Posterior vena cava (tissue), 2 donors: ENCODE results near the gene LSAMP. TPM values are rescaled to one million over a fixed set of nuclear protein-coding genes. Genes with fewer than 3 reads are reported as not detected.

Experiments
- DNase-seq: peaks from one replicate; pipeline ENCODE4 v3.0.0-alpha.2; 2020; ENCODE audit warnings: low spot score
- intact Hi-C, 2 donors: fragments of 100-400 bp; cut with DNase I; formaldehyde crosslinking; loops; one replicate each; pipeline versions ENCODE4 v1.14.1 to v1.14.2; 2022 to 2023
- total RNA-seq, 2 donors: library from RNA; stranded (reverse); fragmentation: NEBNext Ultra II Directional; extraction: Animal tissue kit (Norgen Biotek cat#: 25700); gene quantifications; one replicate each; pipeline ENCODE4 v1.2.1, GENCODE V29; 2021
- donor health status: DM: yes; HTN: yes; CAD: no.
- donor health status: DM: yes; HTN: yes; CAD: no.

Gene LSAMP
- total RNA-seq, 2 donors from 2014 or later, result 3.7 to 11.9 TPM

- intact Hi-C loops, result no loop called here
Observed at GRCh38 chr3:116199063-116199462, 246.2 kb downstream of the LSAMP start.

GRCh38 chr3:116198087-116198486 is 247.2 kb downstream of the LSAMP start:
- DNase-seq, result no peak
- intact Hi-C loops, result no loop called here

More at GRCh38 chr3:116199063-116199462, 246.2 kb downstream of the LSAMP start:
- DNase-seq, result no peak

DNA sequence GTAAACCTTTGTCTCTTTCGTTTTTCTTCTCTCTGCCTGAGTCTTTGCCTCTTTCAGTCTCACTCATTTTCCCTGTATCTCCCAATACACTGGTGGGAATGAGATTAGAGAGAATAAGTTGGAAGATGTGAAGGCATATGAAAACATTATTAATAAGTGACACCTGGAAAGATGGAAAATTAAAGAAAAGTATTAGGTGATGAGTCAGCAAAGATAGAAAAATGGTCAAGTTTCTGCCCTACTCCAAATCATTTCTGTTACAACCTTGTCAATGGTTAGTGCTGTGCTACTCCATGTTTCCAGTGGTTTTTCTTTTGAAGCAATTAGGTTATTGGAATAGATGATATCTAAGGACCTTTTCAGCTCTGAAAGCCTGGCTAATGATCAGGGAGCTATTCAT is 252.8 kb downstream of the LSAMP start:
- no peak for DNase-seq
- intact Hi-C loops, result no loop called here

DNA sequence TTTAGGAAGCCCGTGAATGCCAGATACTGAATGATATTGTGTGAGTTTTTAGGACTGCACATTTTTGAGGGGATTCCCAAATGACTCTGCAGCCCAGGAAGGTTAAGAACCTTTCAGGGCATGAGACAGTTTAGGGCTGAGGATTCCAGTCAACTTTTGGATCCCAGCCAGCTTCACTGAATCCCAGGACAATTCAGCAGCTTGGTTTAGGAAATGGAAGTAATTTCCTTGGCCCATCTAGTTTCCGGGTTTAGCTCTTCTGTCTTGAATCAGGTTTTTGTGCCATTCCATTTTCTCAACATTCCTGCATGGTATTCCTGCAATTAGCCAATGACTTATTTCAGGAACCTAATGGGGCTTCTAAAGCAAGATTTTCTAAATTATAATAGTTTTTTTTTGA is 253.9 kb downstream of the LSAMP start:
- no peak for DNase-seq
- intact Hi-C loops, result no loop called here

GRCh38 chr3:116190095-116190494 is 255.2 kb downstream of the LSAMP start:
- intact Hi-C loops, result no loop called here
- DNase-seq, result no peak

- intact Hi-C loops, result no loop called here
- DNase-seq, result no peak
Observed at GRCh38 chr3:116188231-116188785, 257.0 kb downstream of the LSAMP start.

DNA sequence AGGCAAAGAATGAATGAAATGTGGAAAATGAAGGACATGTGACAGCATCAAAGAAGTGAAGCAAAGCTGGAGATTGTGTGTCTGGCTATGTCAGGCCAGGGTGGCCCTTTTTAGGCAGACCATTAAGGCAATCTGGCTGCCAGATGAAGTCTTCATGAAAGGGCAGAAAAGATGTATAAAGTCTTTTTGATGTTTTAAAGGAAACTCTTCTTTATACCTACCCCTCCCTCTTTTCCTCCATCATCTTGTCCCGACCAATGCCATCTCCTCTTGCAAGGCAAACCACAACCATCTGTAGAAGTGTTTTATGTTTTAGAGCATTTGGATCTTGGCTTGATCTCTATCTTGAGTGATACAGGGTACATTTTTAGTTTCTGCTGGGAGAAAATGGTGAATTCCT is 259.2 kb downstream of the LSAMP start:
- no peak for DNase-seq
- intact Hi-C loops, result no loop called here

GRCh38 chr3:116181159-116181558 is 264.1 kb downstream of the LSAMP start:
- no peak for DNase-seq
- intact Hi-C loops, result no loop called here

DNA sequence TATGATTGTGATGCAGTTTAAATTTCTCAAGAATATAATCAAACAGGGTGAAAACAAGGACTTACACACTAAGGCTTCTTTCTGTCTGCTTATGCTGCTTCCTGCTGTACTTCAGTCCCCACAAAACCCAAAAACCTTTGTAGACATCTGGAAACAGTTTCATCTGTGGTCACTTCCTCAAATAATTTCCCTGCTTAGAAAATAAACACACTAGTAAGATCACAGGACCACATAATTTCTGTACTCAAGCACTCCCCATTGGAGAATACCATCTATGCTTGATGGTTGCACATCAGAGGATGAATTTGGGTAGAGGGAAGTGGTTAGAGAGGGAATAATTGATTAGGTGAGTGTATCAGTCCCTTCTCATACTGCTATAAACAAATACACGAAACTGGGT is 266.2 kb downstream of the LSAMP start:
- intact Hi-C loops, result no loop called here
- no peak for DNase-seq

- no peak for DNase-seq
- intact Hi-C loops, result no loop called here
Observed at GRCh38 chr3:116176974-116177555, 268.2 kb downstream of the LSAMP start.

- no peak for DNase-seq
- intact Hi-C loops, result no loop called here
Observed at GRCh38 chr3:116166121-116166520, 279.2 kb downstream of the LSAMP start.

DNA sequence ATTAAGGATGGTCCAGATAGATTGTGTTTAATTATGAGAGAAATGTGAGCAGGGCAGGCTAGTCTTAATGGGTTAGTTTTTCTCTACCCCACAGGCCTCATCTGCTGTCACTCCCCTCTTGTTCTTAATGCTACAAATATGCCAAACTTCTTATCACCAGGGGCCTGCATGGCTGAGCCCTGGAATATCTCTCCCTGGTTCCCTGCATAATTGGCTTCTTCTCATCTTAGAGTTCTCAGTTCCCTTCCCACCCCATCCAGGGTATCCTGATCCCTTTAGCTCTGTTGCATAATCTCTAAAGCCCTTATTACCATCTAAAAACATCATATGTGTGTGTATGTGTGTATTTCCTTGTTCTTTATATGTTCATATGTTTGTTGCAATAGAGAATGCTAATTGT is 279.6 kb downstream of the LSAMP start:
- DNase-seq, result no peak
- intact Hi-C loops, result no loop called here

- DNase-seq, result no peak
- intact Hi-C loops, result no loop called here
Observed at GRCh38 chr3:116165135-116165534, 280.2 kb downstream of the LSAMP start.

GRCh38 chr3:116164039-116164438 is 281.2 kb downstream of the LSAMP start:
- intact Hi-C loops, result no loop called here
- DNase-seq, result no peak

DNA sequence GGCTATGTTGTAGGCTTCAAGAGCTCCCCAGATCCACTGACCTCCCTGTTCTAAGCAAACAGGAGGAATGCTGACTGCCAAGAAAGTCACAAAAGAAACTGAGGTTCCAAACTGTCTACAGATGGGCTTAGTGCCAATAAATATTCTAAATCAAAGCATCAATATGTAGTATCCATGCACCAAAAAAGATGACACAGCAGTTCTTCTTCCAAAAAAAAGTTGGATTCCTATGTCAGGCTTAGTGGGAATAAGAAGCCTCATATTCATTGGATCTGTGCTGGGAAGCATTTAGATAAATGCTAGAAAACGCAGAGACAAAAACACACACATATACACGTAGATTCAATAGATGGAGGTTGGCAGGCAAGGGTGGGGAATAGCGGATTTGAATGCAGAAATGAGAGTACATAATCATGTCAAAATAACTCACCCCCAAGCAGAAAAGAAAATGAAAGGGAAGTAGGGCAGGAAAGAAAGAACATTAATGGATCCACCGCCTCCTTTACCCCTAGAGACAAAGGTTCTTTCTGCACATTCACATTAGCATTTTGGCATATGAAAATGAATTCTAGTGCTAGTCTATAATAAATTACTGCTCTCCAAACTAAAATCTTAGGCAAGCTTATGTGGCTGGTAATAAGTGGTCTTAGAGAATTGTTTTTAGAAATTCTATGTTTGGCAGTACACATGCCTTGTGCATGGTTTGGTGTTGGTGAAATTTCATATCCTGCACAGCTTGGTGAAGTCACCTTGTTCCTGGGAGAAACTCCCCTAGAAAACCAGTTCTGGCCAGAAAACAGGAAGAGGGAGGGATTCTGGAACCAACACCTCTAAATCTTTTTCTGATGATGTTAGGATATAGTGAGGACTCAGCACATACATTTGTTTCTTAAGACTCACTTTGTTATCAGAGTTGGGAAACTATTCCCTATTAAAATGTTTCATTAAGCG is 283.4 kb downstream of the LSAMP start:
- intact Hi-C loops, result no loop called here
- no peak for DNase-seq

DNA sequence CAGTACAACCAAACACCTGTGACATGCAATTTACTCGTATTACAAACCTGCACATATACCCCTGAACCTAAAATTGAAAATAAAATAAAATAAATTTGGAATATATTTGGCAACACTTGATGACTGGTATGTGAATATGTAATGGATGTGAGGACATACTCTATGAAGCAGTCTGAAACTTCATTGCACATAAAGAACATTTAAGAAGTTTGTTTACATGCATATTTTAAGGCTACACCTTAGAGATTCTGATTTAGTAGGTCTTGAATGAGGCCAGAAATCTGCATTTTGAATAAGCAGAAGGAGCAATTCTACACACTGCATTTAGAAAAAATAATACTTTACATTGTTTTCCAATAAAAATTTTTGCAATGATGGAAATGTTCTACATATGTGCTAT is 284.7 kb downstream of the LSAMP start:
- no peak for DNase-seq
- intact Hi-C loops, result no loop called here

- no peak for DNase-seq
- intact Hi-C loops, result no loop called here
Observed at GRCh38 chr3:116155841-116156240, 289.4 kb downstream of the LSAMP start.

- intact Hi-C loops, result no loop called here
- DNase-seq, result no peak
Observed at GRCh38 chr3:116154389-116154788, 290.9 kb downstream of the LSAMP start.

GRCh38 chr3:116153174-116153573 is 292.1 kb downstream of the LSAMP start:
- intact Hi-C loops, result no loop called here

DNA sequence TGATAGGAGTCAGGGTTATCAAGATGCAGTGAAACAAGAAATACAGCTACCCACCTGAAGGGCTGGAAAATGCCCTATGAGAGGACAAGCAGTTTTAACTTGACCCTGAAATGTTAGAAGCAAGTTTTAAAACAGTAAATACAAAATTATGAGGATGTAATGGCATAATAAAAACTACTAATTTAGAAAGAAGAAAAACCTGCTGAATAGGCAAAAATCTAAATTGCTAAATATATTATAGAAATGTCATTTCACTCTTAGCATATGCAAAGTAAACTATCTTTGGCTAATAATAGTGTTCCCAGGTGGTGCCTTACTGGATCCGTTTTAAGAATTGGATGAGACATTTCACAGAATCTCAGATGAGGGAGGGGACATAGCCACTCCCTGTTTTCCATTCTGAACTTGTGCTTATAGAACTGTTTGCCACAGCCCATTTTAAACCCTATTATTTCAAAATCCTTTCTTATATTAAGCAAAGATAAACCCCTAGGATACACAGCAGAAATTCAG is 294.6 kb downstream of the LSAMP start:
- DNase-seq, result no peak
- intact Hi-C loops, result no loop called here

More at GRCh38 chr3:116153174-116153573, 292.1 kb downstream of the LSAMP start:
- no peak for DNase-seq
